PC-3 (cell line): ENCODE results near the gene FXYD1. TPM values are rescaled to one million over a fixed set of nuclear protein-coding genes. Genes with fewer than 3 reads are reported as not detected.

ENCODE experiments used
- ATAC-seq: fragments of 200-7000 bp; cut with Tn5 transposase; 2 replicates; pipeline ENCODE4 v1.9.1; 2020; ENCODE audit warnings: mild to moderate bottlenecking, moderate library complexity
- BruUV-seq: library from RNA; stranded (reverse); fragments of 400-500 nt; replicated peaks from 2 replicates; lab custom pipeline; 2021; lab: Mats Ljungman, UMichigan
- CTCF ChIA-PET: fragments of 300-600 bp; sonication (Branson Sonifier 250); formaldehyde crosslinking; loops from one replicate; lab custom pipeline; 2022; ENCODE audit warnings: antibody characterized with exemption; lab: Charles Lee
- POLR2A ChIA-PET: fragments of 300-600 bp; sonication (Branson Sonifier 250); formaldehyde crosslinking; loops from one replicate; lab custom pipeline; 2022; ENCODE audit warnings: antibody characterized with exemption; ENCODE audit not compliant: unreplicated experiment; lab: Charles Lee
- DNase-seq: peaks from one replicate; pipeline ENCODE4 v3.0.0-alpha.2; 2015
- H2AFZ ChIP-seq: fragments of 300-600 bp; sonication (generic); 2 replicates; pipeline ENCODE4 v1.6.0; 2016; ENCODE audit warnings: antibody characterized with exemption, low read length
- H3F3A ChIP-seq: fragments of 300-600 bp; sonication (generic); one replicate; pipeline ENCODE4 v1.6.0; 2017; ENCODE audit warnings: antibody characterized with exemption, low read length, control low read depth, mild to moderate bottlenecking; ENCODE audit not compliant: unreplicated experiment
- H3K27ac ChIP-seq: fragments of 300-600 bp; sonication (generic); 2 replicates; pipeline ENCODE4 v1.5.1; 2016; ENCODE audit warnings: mild to moderate bottlenecking, low read length
- H3K27me3 ChIP-seq: fragments of 300-600 bp; sonication (generic); 2 replicates; pipeline ENCODE4 v1.6.1; 2016; ENCODE audit warnings: low read length, mixed read lengths
- H3K36me3 ChIP-seq: fragments of 300-600 bp; sonication (generic); 2 replicates; pipeline ENCODE4 v1.6.1; 2016; ENCODE audit warnings: low read depth, mixed run types, low read length, mixed read lengths
- H3K4me1 ChIP-seq: fragments of 300-600 bp; sonication (generic); 2 replicates; pipeline ENCODE4 v1.5.1; 2016; ENCODE audit warnings: low read length; ENCODE audit not compliant: insufficient read depth
- H3K4me2 ChIP-seq: fragments of 300-600 bp; sonication (generic); 2 replicates; pipeline ENCODE4 v1.6.0; 2016; ENCODE audit warnings: low read length
- H3K4me3 ChIP-seq: fragments of 300-600 bp; sonication (generic); 2 replicates; pipeline ENCODE4 v1.5.1; 2016; ENCODE audit warnings: mild to moderate bottlenecking, low read length, mixed read lengths
- H3K79me2 ChIP-seq: fragments of 300-600 bp; sonication (generic); 2 replicates; pipeline ENCODE4 v1.6.1; 2017; ENCODE audit warnings: low read length, mixed read lengths
- H3K9ac ChIP-seq: fragments of 300-600 bp; sonication (generic); 2 replicates; pipeline ENCODE4 v1.6.0; 2016; ENCODE audit warnings: mild to moderate bottlenecking, low read length
- H3K9me2 ChIP-seq: fragments of 300-600 bp; sonication (generic); replicated peaks from 2 replicates; pipeline ENCODE4 v1.6.1; 2016; ENCODE audit warnings: mixed run types, low read length, mixed read lengths
- H3K9me3 ChIP-seq: fragments of 300-600 bp; sonication (generic); 2 replicates; pipeline ENCODE4 v1.6.1; 2016; ENCODE audit warnings: low read length, mixed read lengths
- H4K20me1 ChIP-seq: fragments of 300-600 bp; sonication (generic); 2 replicates; pipeline ENCODE4 v1.6.1; 2016; ENCODE audit warnings: low read length, mixed read lengths
- EZH2 ChIP-seq: fragments of 300-600 bp; sonication (generic); IDR thresholded peaks from one replicate; pipeline ENCODE4 v1.6.1; 2017; ENCODE audit warnings: antibody characterized with exemption, mild to moderate bottlenecking, low read length; ENCODE audit not compliant: unreplicated experiment
- EZH2phosphoT487 ChIP-seq: fragments of 300-600 bp; sonication (generic); IDR thresholded peaks from 2 replicates; pipeline ENCODE4 v1.6.1; 2018; ENCODE audit warnings: mild to moderate bottlenecking, antibody characterized with exemption, low read length, borderline replicate concordance
- intact Hi-C: fragments of 100-400 bp; cut with micrococcal nuclease; formaldehyde crosslinking; loops from 2 replicates; pipeline ENCODE4 v1.9.0; 2023
- total RNA-seq: library from RNA; depleted of rRNA; stranded (reverse); fragments of >200 nt; gene quantifications from 2 replicates; pipeline ENCODE4 v1.2.3, GENCODE V29; 2014
- TF ChIP-seq, protein P1 (sequence below): fragments of 300-600 bp; sonication (generic); conservative IDR thresholded peaks from 2 replicates; pipeline ENCODE4 v1.5.1; 2017; ENCODE audit warnings: antibody characterized with exemption, low read depth, mild to moderate bottlenecking, low read length

The FXYD1 gene
- total RNA-seq, 1 experiment from 2014 or later = not detected

DNA sequence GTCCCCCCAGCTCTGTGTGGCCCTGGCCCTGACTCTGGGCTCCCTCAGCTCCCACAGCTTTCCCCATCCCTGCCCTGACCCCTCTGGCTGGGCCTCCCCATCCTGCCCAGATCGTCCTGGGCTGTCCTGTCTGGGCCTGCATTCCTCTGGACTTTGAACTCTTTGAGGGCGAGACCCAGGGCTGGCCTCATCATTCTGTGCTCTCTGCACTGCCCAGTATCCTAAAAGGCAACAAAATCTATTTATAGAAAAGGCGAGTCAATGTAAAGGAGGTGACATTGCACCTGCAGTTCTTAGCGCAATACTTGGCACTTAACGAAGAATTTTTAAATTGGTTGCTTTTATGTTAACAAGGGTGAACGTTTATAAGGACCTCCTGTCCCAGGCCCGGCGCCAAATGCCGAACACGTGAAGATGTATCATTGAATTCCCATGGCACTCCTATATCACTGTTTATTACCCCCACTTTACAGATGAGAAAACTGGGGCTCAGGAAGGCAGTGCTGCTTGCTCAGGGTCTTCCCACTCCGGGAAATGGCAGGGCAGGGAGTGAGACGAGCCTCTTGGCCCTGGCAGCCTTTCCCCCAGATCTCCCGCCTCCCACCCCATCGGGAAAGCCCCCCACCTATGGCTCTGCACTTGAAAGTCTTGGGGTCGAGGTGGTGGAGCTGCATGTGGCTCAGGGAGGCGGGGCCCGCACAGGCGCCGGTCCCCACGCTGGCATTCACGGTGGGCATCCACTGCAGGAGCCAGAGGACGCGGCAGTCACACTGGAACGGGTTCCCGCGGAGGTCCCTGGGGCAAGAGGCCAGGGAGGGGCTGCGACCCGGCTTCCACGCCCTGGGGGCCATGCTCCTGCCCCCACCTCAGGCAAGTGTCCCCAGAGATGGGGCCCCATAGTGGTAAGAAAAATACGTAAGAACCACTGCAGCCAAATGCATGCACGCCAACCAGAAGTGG lies 7.6 kb upstream of the FXYD1 start:
- DNase-seq (no peak), ATAC-seq (no peak)
- H3K9me3 ChIP-seq = no peaks in the 10 kb centered on the region
- no peak overlapping the region for H3K9ac ChIP-seq
- no peaks in the 10 kb centered on the region for H3K79me2 ChIP-seq
- no peaks in the 10 kb centered on the region for H4K20me1 ChIP-seq
- no peak overlapping the region for H2AFZ ChIP-seq
- H3K36me3 ChIP-seq = no peaks in the 10 kb centered on the region
- no peak overlapping the region for H3K27ac ChIP-seq
- ChIA-PET POLR2A (no interaction called here), CTCF (no interaction called here)
- no TSS peak for BruUV-seq
- no peaks in the 10 kb centered on the region for H3K9me2 ChIP-seq
- no peaks in the 10 kb centered on the region for H3F3A ChIP-seq
- no peak overlapping the region for H3K4me3 ChIP-seq
- TF ChIP-seq, protein P1, sequence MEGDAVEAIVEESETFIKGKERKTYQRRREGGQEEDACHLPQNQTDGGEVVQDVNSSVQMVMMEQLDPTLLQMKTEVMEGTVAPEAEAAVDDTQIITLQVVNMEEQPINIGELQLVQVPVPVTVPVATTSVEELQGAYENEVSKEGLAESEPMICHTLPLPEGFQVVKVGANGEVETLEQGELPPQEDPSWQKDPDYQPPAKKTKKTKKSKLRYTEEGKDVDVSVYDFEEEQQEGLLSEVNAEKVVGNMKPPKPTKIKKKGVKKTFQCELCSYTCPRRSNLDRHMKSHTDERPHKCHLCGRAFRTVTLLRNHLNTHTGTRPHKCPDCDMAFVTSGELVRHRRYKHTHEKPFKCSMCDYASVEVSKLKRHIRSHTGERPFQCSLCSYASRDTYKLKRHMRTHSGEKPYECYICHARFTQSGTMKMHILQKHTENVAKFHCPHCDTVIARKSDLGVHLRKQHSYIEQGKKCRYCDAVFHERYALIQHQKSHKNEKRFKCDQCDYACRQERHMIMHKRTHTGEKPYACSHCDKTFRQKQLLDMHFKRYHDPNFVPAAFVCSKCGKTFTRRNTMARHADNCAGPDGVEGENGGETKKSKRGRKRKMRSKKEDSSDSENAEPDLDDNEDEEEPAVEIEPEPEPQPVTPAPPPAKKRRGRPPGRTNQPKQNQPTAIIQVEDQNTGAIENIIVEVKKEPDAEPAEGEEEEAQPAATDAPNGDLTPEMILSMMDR = no peak
- TF ChIP-seq EZH2phosphoT487 (no peak), EZH2 (no peak)
- no peaks in the 10 kb centered on the region for H3K27me3 ChIP-seq
- intact Hi-C loops = no loop called here
- H3K4me2 ChIP-seq = no peak overlapping the region
- no peaks in the 10 kb centered on the region for H3K4me1 ChIP-seq

DNA sequence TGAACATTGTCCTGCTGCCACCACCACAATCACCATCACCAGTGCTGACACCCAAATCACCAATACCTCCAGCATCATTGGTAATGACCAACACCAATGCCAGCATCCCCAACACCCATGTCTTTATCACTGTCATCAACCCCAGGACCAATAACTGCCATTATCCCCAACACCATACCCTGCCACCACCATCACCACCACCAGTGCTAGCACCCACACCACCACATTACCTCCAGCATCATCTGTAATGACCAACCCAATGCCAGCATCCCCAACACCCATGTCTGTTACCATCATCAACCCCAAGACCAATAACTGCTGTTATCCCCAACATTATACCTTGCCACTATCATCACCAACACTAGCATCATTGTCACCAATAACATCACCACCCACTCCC lies 6.4 kb upstream of the FXYD1 start:
- ChIA-PET POLR2A (no interaction called here), CTCF (no interaction called here)
- no peaks in the 10 kb centered on the region for H4K20me1 ChIP-seq
- no peak for DNase-seq
- no peak overlapping the region for H3K27ac ChIP-seq
- H3K79me2 ChIP-seq = no peaks in the 10 kb centered on the region
- no peaks in the 10 kb centered on the region for H3K4me1 ChIP-seq
- TF ChIP-seq EZH2 (no peak), EZH2phosphoT487 (no peak)
- TF ChIP-seq, protein P1 = no peak
- no peaks in the 10 kb centered on the region for H3F3A ChIP-seq
- H3K27me3 ChIP-seq = no peaks in the 10 kb centered on the region
- H3K4me3 ChIP-seq = no peak overlapping the region
- H3K4me2 ChIP-seq = no peak overlapping the region
- no peaks in the 10 kb centered on the region for H3K9me2 ChIP-seq
- intact Hi-C loops = no loop called here
- H3K36me3 ChIP-seq = no peaks in the 10 kb centered on the region
- ATAC-seq = no peak
- no peaks in the 10 kb centered on the region for H3K9me3 ChIP-seq
- H3K9ac ChIP-seq = no peak overlapping the region
- no peak overlapping the region for H2AFZ ChIP-seq
- BruUV-seq = no TSS peak

DNA sequence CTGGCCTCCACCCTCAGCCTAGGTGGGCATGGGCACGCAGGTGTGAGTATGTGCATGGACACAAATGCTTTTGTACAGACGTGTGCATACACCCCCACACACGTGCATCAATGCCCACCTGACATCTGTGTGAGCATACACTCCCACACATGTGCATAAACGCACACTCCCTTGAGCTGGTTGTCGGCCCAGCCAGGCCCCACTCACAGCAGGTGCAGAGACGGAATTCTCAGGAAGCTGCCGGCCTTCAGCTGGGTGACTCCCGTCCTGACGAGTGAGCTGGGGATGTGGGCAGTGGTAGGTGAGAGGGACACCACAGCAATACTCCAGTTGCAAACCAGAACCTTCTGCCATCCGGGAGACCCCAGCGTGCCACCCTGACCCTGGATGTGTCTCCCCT lies 4.8 kb upstream of the FXYD1 start:
- Histone ChIP-seq H3F3A (no peaks in the 10 kb centered on the region), H3K27me3 (no peaks in the 10 kb centered on the region), H3K27ac (no peak overlapping the region), H4K20me1 (no peaks in the 10 kb centered on the region), H3K9ac (no peak overlapping the region), H2AFZ (no peak overlapping the region), H3K9me2 (no peaks in the 10 kb centered on the region), H3K36me3 (no peaks in the 10 kb centered on the region), H3K9me3 (no peaks in the 10 kb centered on the region), H3K4me2 (no peak overlapping the region), H3K4me1 (no peaks in the 10 kb centered on the region), H3K79me2 (no peaks in the 10 kb centered on the region), H3K4me3 (no peak overlapping the region)
- intact Hi-C loops = no loop called here
- no peak for TF ChIP-seq EZH2phosphoT487
- TF ChIP-seq EZH2 = no peak
- TF ChIP-seq, protein P1 = no peak
- DNase-seq (no peak), ATAC-seq (no peak)
- BruUV-seq = no TSS peak
- CTCF ChIA-PET = no interaction called here
- POLR2A ChIA-PET = no interaction called here
